GM19193 (cell line): Measurements from ENCODE around the gene IGLON5.
A peak's percentile ranks its signal among the peaks of the same experiment; 100 is the strongest.

Source experiments
- POLR2A ChIP-seq: IDR thresholded peaks from 4 replicates; pipeline ENCODE4 v1.6.1; 2011; ENCODE audit not compliant: insufficient read depth, insufficient read length; ENCODE audit errors: extremely low read depth

The IGLON5 gene

GRCh38 chr19:51326216-51327065 is 15.0 kb downstream of the IGLON5 start:
- no peak for TF ChIP-seq POLR2A

- TF ChIP-seq POLR2A, result no peak
These were observed 15.9 kb downstream of the IGLON5 start for GRCh38 chr19:51327066-51328001.

DNA sequence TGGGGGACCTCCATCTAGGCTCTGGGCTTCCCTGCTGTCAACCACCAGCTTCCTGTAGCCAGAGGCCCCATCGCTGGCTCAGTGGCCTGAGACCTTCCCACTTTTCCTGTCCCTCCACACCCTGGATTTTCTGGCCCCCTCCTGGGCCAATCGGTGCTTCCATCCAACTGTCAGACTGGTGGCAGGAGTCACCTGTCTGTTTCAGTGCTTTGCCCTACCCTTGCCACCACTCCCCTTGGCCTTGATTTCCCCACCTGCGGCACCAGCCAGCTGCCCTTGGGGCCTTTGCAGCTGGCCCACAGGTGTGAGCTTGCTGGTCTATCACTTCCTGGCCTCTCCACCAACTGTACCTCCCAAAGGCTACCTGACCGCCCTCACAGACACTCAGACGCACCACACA is 18.0 kb downstream of the IGLON5 start:
- no peak for TF ChIP-seq POLR2A

DNA sequence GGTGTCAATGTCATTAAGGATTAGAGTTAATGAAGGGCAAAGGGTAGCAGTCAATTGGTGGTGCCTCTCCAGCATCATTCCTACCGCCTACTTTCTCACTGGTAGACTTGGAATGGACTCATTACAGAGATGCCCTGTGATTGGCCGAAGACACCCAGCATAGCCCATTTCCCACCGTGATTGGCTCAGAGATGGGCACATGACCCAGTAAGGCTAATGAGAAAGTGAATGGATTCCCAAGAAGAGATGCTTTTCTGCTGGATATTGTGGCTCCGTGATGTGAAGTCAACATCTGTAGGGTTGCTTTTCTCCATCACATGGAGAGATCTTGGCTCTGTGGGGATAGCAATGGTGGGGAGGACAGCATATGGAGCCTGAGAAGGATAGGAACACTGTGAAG is 18.9 kb downstream of the IGLON5 start:
- TF ChIP-seq POLR2A, result no peak

- TF ChIP-seq POLR2A, result no peak
These were observed 19.7 kb downstream of the IGLON5 start for GRCh38 chr19:51331193-51331592.

DNA sequence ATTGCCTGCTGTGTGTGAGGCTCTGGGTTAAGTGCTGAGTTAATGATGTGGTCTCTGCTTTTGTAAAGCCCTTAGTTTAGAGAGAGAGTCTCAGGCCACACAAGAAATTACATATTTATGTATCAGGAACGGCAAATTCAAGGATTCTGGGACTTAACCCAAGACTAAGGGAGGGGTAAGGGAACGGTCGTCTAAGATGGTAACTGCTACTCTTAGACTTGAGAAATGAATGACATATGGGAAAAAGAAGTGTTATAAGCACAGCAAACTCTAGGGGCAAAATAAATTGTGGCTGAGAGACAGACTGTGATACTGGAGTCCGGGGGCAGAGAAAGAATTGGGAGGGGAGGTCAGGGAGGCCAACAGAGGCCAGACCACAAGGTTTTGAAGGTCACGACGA is 20.3 kb downstream of the IGLON5 start:
- TF ChIP-seq POLR2A, result no peak

- no peak for TF ChIP-seq POLR2A
These were observed 22.5 kb downstream of the IGLON5 start for GRCh38 chr19:51333836-51334460.

GRCh38 chr19:51337141-51337860 is 25.9 kb downstream of the IGLON5 start:
- no peak for TF ChIP-seq POLR2A

DNA sequence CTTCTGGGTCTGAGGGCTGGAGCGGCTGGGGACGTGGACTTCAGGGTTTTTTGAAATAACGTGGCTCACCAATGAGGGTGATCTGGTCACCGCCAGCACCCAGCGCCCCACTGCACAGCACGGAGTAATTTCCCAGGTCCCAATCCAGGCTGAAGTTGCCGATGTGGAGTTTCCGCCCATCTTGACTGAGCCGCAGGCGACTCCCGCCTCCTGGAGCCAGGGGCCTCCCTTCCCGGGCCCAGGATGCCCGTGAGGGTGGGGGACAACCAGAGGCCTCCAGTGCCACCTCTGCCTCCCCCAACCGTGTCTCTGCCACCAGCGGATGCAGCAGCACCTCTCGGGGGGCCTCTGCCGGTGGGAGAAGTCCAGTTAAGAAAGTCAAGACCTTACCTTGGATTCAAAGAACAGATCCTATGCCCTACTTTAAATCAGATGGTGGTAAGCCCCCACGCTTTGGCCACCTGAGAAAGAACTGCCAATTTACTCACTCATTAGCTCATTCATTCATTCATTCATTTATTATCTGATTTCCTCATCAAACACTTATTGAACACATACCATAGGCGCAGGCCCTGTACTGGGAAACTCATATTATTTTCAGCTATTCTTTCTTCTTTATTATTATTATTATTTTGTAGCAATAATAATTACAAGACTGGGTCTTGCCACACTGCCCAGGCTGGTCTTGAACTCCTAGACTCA is 26.6 kb downstream of the IGLON5 start:
- no peak for TF ChIP-seq POLR2A

GRCh38 chr19:51338563-51339312 is 27.3 kb downstream of the IGLON5 start:
- TF ChIP-seq POLR2A, result no peak

DNA sequence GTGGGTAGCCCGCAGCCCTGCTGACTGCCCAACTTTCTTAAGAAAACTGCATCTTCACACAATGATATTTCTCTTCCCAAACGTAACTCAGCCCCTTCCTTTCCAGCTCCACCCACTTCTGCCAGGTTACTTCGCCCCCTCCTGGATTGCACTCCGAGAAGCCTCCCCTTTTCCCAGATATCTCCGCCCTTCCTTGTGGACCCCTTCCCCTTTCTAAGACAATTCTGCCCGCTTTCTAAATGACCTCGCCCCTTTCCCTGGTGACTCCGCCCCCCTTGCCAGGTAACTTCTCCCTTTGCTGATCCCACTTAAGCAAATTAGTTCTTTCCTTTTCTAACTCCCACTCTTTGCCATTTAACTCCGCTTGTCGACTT is 27.9 kb downstream of the IGLON5 start:
- no peak for TF ChIP-seq POLR2A

- peak; percentile 23 for TF ChIP-seq POLR2A
These were observed 28.5 kb downstream of the IGLON5 start for GRCh38 chr19:51339687-51340656.
